ENCODE data around the gene EDN2.

EDN2 gene

GRCh38 chr1:41525891-41526587 is 41.6 kb upstream of the EDN2 start (continued):
- TF ChIP-seq CREB5 (CRISPR knock-in tag; IDR thresholded peaks at IDR 0.05; ENCODE audit: low read depth) = no peak
- no peak for TF ChIP-seq SNAI2 (CRISPR knock-in tag; IDR thresholded peaks at IDR 0.05)
- no peak for TF ChIP-seq ZNF70 (CRISPR knock-in tag; IDR thresholded peaks at IDR 0.05)
- no peak for TF ChIP-seq PATZ1 (CRISPR knock-in tag; IDR thresholded peaks at IDR 0.05; ENCODE audit: borderline replicate concordance)
- no peak for TF ChIP-seq ESRRG (CRISPR knock-in tag; IDR thresholded peaks at IDR 0.05)

- no peak for ATAC-seq
- TF ChIP-seq SNAI2 (CRISPR knock-in tag; IDR thresholded peaks at IDR 0.05) (no peak), ISL1 (CRISPR knock-in tag; IDR thresholded peaks at IDR 0.05) (no peak), OSR1 (CRISPR knock-in tag; IDR thresholded peaks at IDR 0.05) (no peak), TCF4 (CRISPR knock-in tag; IDR thresholded peaks at IDR 0.05; ENCODE audit: borderline replicate concordance) (no peak), RARB (CRISPR knock-in tag; IDR thresholded peaks at IDR 0.05) (no peak), TSHZ2 (CRISPR knock-in tag; IDR thresholded peaks at IDR 0.05) (no peak), BACH2 (CRISPR knock-in tag; IDR thresholded peaks at IDR 0.05; ENCODE audit: borderline replicate concordance) (no peak), ARNTL (CRISPR knock-in tag; IDR thresholded peaks at IDR 0.05; ENCODE audit: borderline replicate concordance, low read depth) (no peak), ZFP30 (CRISPR knock-in tag; IDR thresholded peaks at IDR 0.05) (no peak)
Measured at GRCh38 chr1:41524676-41525675, 40.5 kb upstream of the EDN2 start.

GRCh38 chr1:41523949-41524675 is 39.6 kb upstream of the EDN2 start:
- ATAC-seq = no peak
- TF ChIP-seq ZFP30 (CRISPR knock-in tag; IDR thresholded peaks at IDR 0.05) (no peak), ZFP3 (CRISPR knock-in tag; IDR thresholded peaks at IDR 0.05) (no peak), ZNF70 (CRISPR knock-in tag; IDR thresholded peaks at IDR 0.05) (no peak), ISL1 (CRISPR knock-in tag; IDR thresholded peaks at IDR 0.05) (no peak), CSDC2 (CRISPR knock-in tag; IDR thresholded peaks at IDR 0.05) (no peak), PATZ1 (CRISPR knock-in tag; IDR thresholded peaks at IDR 0.05; ENCODE audit: borderline replicate concordance) (no peak), BACH2 (CRISPR knock-in tag; IDR thresholded peaks at IDR 0.05; ENCODE audit: borderline replicate concordance) (no peak), ZNF565 (CRISPR knock-in tag; conservative IDR thresholded peaks at IDR 0.05; ENCODE audit: low read depth) (no peak), CSRNP3 (CRISPR knock-in tag; IDR thresholded peaks at IDR 0.05) (no peak), ARNTL (CRISPR knock-in tag; IDR thresholded peaks at IDR 0.05; ENCODE audit: borderline replicate concordance, low read depth) (no peak), CREB5 (CRISPR knock-in tag; IDR thresholded peaks at IDR 0.05; ENCODE audit: low read depth) (no peak), TSHZ2 (CRISPR knock-in tag; IDR thresholded peaks at IDR 0.05) (no peak), RARB (CRISPR knock-in tag; IDR thresholded peaks at IDR 0.05) (no peak), OSR1 (CRISPR knock-in tag; IDR thresholded peaks at IDR 0.05) (no peak), ZC3H10 (CRISPR knock-in tag; IDR thresholded peaks at IDR 0.05) (no peak), ZNF8 (CRISPR knock-in tag; IDR thresholded peaks at IDR 0.05) (no peak)

All from SK-N-SH treated with all-trans-retinoic acid at 6 μM for 48 hours (cell line).